Measurements from ENCODE around the gene ALKBH4.

Gene ALKBH4

GRCh38 chr7:102413611-102414010 is 51.1 kb downstream of the ALKBH4 start:
- no peak overlapping the region for H2AK5ac ChIP-seq (ENCODE audit: low read depth, low read length)
- peaks cover 8 to 17% of the 10 kb centered on the region in 2 donors for H3K9me3 ChIP-seq (replicated peaks in 1 of 2; ENCODE audit: control insufficient read depth in 2 of 2, insufficient read depth in 1 of 2, low read depth in 1 of 2, low read length in 2 of 2)
- no peak overlapping the region for H2BK12ac ChIP-seq (ENCODE audit: low read length)
- H3K4ac ChIP-seq (ENCODE audit: low read length): no peak overlapping the region
- no peak overlapping the region for H3K4me3 ChIP-seq (ENCODE audit: low read length in 2 of 2)
- no peak overlapping the region for H3K4me2 ChIP-seq (ENCODE audit: insufficient read depth, low read length, poor library complexity, severe bottlenecking)
- no peak overlapping the region for H4K91ac ChIP-seq (ENCODE audit: low read depth, low read length, poor library complexity)
- DNase-seq (ENCODE audit: low spot score): no peak
- H3K14ac ChIP-seq (ENCODE audit: low read length): no peak overlapping the region
- no CpG with 5 or more reads among the region's 4 CpGs for WGBS, 2 donors (ENCODE audit: extremely low coverage in 2 of 2, insufficient read length in 2 of 2, insufficient replicate concordance in 1 of 2)
- no peak overlapping the region for H2BK120ac ChIP-seq (ENCODE audit: low read depth, low read length)
- no peak overlapping the region for H2AFZ ChIP-seq (ENCODE audit: low read length)
- peaks cover 36 to 96% of the 10 kb centered on the region in 2 donors for H3K36me3 ChIP-seq (replicated peaks in 1 of 2; ENCODE audit: control insufficient read depth in 2 of 2, insufficient read depth in 2 of 2, low read length in 2 of 2)
- H4K8ac ChIP-seq (ENCODE audit: low read depth, low read length): no peak overlapping the region
- H3K18ac ChIP-seq (ENCODE audit: low read length): no peak overlapping the region
- H3K27ac ChIP-seq (replicated peaks; ENCODE audit: low read length): no peak overlapping the region
- H3K9ac ChIP-seq (ENCODE audit: low read depth, low read length, poor library complexity): no peak overlapping the region
- no peaks in the 10 kb centered on the region for H3K27me3 ChIP-seq (ENCODE audit: control insufficient read depth in 3 of 3, insufficient read depth in 3 of 3, low read depth in 1 of 3, low read length in 3 of 3)
- H2BK5ac ChIP-seq (ENCODE audit: low read length): no peak overlapping the region
- H3K4me1 ChIP-seq (ENCODE audit: control insufficient read depth in 2 of 2, insufficient read depth in 1 of 2, low read depth in 1 of 2, low read length in 2 of 2): no peaks in the 10 kb centered on the region
- peaks cover 7% of the 10 kb centered on the region for H3K79me1 ChIP-seq (ENCODE audit: low read depth, low read length)
- no peak overlapping the region for H2BK15ac ChIP-seq (ENCODE audit: low read length)
- no peak overlapping the region for H3K23ac ChIP-seq (ENCODE audit: low read depth, low read length, poor library complexity)

GRCh38 chr7:102413091-102413490 is 51.6 kb downstream of the ALKBH4 start:
- Histone ChIP-seq H3K27me3 (ENCODE audit: control insufficient read depth in 3 of 3, insufficient read depth in 3 of 3, low read depth in 1 of 3, low read length in 3 of 3) (no peaks in the 10 kb centered on the region), H3K4me2 (ENCODE audit: insufficient read depth, low read length, poor library complexity, severe bottlenecking) (no peak overlapping the region), H2AK5ac (ENCODE audit: low read depth, low read length) (no peak overlapping the region), H3K4ac (ENCODE audit: low read length) (no peak overlapping the region), H4K8ac (ENCODE audit: low read depth, low read length) (no peak overlapping the region), H4K91ac (ENCODE audit: low read depth, low read length, poor library complexity) (no peak overlapping the region), H2BK12ac (ENCODE audit: low read length) (no peak overlapping the region), H3K23ac (ENCODE audit: low read depth, low read length, poor library complexity) (no peak overlapping the region), H2BK15ac (ENCODE audit: low read length) (no peak overlapping the region), H2AFZ (ENCODE audit: low read length) (no peak overlapping the region), H3K27ac (replicated peaks; ENCODE audit: low read length) (no peak overlapping the region), H2BK120ac (ENCODE audit: low read depth, low read length) (no peak overlapping the region), H3K4me1 (ENCODE audit: control insufficient read depth in 2 of 2, insufficient read depth in 1 of 2, low read depth in 1 of 2, low read length in 2 of 2) (no peaks in the 10 kb centered on the region), H3K14ac (ENCODE audit: low read length) (no peak overlapping the region), H3K9me3 (replicated peaks in 1 of 2; ENCODE audit: control insufficient read depth in 2 of 2, insufficient read depth in 1 of 2, low read depth in 1 of 2, low read length in 2 of 2) (peaks cover 10 to 21% of the 10 kb centered on the region in 2 donors), H3K79me1 (ENCODE audit: low read depth, low read length) (peaks cover 7% of the 10 kb centered on the region), H3K9ac (ENCODE audit: low read depth, low read length, poor library complexity) (no peak overlapping the region), H3K18ac (ENCODE audit: low read length) (no peak overlapping the region), H2BK5ac (ENCODE audit: low read length) (no peak overlapping the region), H3K4me3 (ENCODE audit: low read length in 2 of 2) (no peak overlapping the region), H3K36me3 (replicated peaks in 1 of 2; ENCODE audit: control insufficient read depth in 2 of 2, insufficient read depth in 2 of 2, low read length in 2 of 2) (peaks cover 40 to 96% of the 10 kb centered on the region in 2 donors)
- no peak for DNase-seq (ENCODE audit: low spot score)
- no CpG with 5 or more reads among the region's 5 CpGs for WGBS, 2 donors (ENCODE audit: extremely low coverage in 2 of 2, insufficient read length in 2 of 2, insufficient replicate concordance in 1 of 2)

GRCh38 chr7:102412548-102412947 is 52.1 kb downstream of the ALKBH4 start:
- Histone ChIP-seq H3K27ac (replicated peaks; ENCODE audit: low read length) (no peak overlapping the region), H3K4me1 (ENCODE audit: control insufficient read depth in 2 of 2, insufficient read depth in 1 of 2, low read depth in 1 of 2, low read length in 2 of 2) (no peaks in the 10 kb centered on the region), H3K9me3 (replicated peaks in 1 of 2; ENCODE audit: control insufficient read depth in 2 of 2, insufficient read depth in 1 of 2, low read depth in 1 of 2, low read length in 2 of 2) (peaks cover 10 to 24% of the 10 kb centered on the region in 2 donors), H2BK5ac (ENCODE audit: low read length) (no peak overlapping the region), H3K36me3 (replicated peaks in 1 of 2; ENCODE audit: control insufficient read depth in 2 of 2, insufficient read depth in 2 of 2, low read length in 2 of 2) (peaks cover 45 to 98% of the 10 kb centered on the region in 2 donors), H3K14ac (ENCODE audit: low read length) (no peak overlapping the region), H2AK5ac (ENCODE audit: low read depth, low read length) (no peak overlapping the region), H2AFZ (ENCODE audit: low read length) (no peak overlapping the region), H3K27me3 (ENCODE audit: control insufficient read depth in 3 of 3, insufficient read depth in 3 of 3, low read depth in 1 of 3, low read length in 3 of 3) (no peaks in the 10 kb centered on the region), H4K8ac (ENCODE audit: low read depth, low read length) (no peak overlapping the region), H3K4me2 (ENCODE audit: insufficient read depth, low read length, poor library complexity, severe bottlenecking) (no peak overlapping the region), H4K91ac (ENCODE audit: low read depth, low read length, poor library complexity) (no peak overlapping the region), H3K79me1 (ENCODE audit: low read depth, low read length) (peaks cover 7% of the 10 kb centered on the region), H3K9ac (ENCODE audit: low read depth, low read length, poor library complexity) (no peak overlapping the region), H2BK15ac (ENCODE audit: low read length) (no peak overlapping the region), H2BK12ac (ENCODE audit: low read length) (no peak overlapping the region), H3K23ac (ENCODE audit: low read depth, low read length, poor library complexity) (no peak overlapping the region), H3K4ac (ENCODE audit: low read length) (no peak overlapping the region), H3K18ac (ENCODE audit: low read length) (no peak overlapping the region), H2BK120ac (ENCODE audit: low read depth, low read length) (no peak overlapping the region), H3K4me3 (ENCODE audit: low read length in 2 of 2) (no peak overlapping the region)
- WGBS, 2 donors (ENCODE audit: extremely low coverage in 2 of 2, insufficient read length in 2 of 2, insufficient replicate concordance in 1 of 2): no CpG with 5 or more reads among the region's 6 CpGs
- no peak for DNase-seq (ENCODE audit: low spot score)

GRCh38 chr7:102410918-102411317 is 53.7 kb downstream of the ALKBH4 start:
- no peak overlapping the region for H2BK15ac ChIP-seq (ENCODE audit: low read length)
- no peak overlapping the region for H4K91ac ChIP-seq (ENCODE audit: low read depth, low read length, poor library complexity)
- no peak overlapping the region for H3K4me3 ChIP-seq (ENCODE audit: low read length in 2 of 2)
- H3K4ac ChIP-seq (ENCODE audit: low read length): no peak overlapping the region
- no CpG with 5 or more reads among the region's 5 CpGs for WGBS, 2 donors (ENCODE audit: extremely low coverage in 2 of 2, insufficient read length in 2 of 2, insufficient replicate concordance in 1 of 2)
- H4K8ac ChIP-seq (ENCODE audit: low read depth, low read length): no peak overlapping the region
- H3K18ac ChIP-seq (ENCODE audit: low read length): no peak overlapping the region
- H3K9ac ChIP-seq (ENCODE audit: low read depth, low read length, poor library complexity): no peak overlapping the region
- no peak overlapping the region for H2BK5ac ChIP-seq (ENCODE audit: low read length)
- H3K79me1 ChIP-seq (ENCODE audit: low read depth, low read length): peaks cover 7% of the 10 kb centered on the region
- no peaks in the 10 kb centered on the region for H3K27me3 ChIP-seq (ENCODE audit: control insufficient read depth in 3 of 3, insufficient read depth in 3 of 3, low read depth in 1 of 3, low read length in 3 of 3)
- no peak overlapping the region for H2BK120ac ChIP-seq (ENCODE audit: low read depth, low read length)
- H3K23ac ChIP-seq (ENCODE audit: low read depth, low read length, poor library complexity): no peak overlapping the region
- no peak overlapping the region for H3K14ac ChIP-seq (ENCODE audit: low read length)
- no peak overlapping the region for H3K27ac ChIP-seq (replicated peaks; ENCODE audit: low read length)
- DNase-seq (ENCODE audit: low spot score): no peak
- H3K9me3 ChIP-seq (replicated peaks in 1 of 2; ENCODE audit: control insufficient read depth in 2 of 2, insufficient read depth in 1 of 2, low read depth in 1 of 2, low read length in 2 of 2): peaks cover 10 to 24% of the 10 kb centered on the region in 2 donors
- H3K4me1 ChIP-seq (ENCODE audit: control insufficient read depth in 2 of 2, insufficient read depth in 1 of 2, low read depth in 1 of 2, low read length in 2 of 2): no peaks in the 10 kb centered on the region
- no peak overlapping the region for H2AFZ ChIP-seq (ENCODE audit: low read length)
- peaks cover 51 to 100% of the 10 kb centered on the region in 2 donors for H3K36me3 ChIP-seq (replicated peaks in 1 of 2; ENCODE audit: control insufficient read depth in 2 of 2, insufficient read depth in 2 of 2, low read length in 2 of 2)
- H2BK12ac ChIP-seq (ENCODE audit: low read length): no peak overlapping the region
- H3K4me2 ChIP-seq (ENCODE audit: insufficient read depth, low read length, poor library complexity, severe bottlenecking): no peak overlapping the region
- no peak overlapping the region for H2AK5ac ChIP-seq (ENCODE audit: low read depth, low read length)
